T-helper 2 cell (primary cell): Measurements from ENCODE around the gene RAD51B.
"Not testable (repeated sequence)": the region's sequence is repeated elsewhere in the genome, so short reads cannot be mapped to it uniquely, and the experiment has no call there.

Experiments used
- DNase-seq, 5 experiments: peaks; one replicate each; pipeline versions ENCODE4 v3.0.0 to v3.0.0-alpha.2; 2012 to 2022

Gene RAD51B

GRCh38 chr14:68284333-68284732, 464.8 kb downstream of the RAD51B start:
- no peak for DNase-seq

- DNase-seq: no peak
Measured at GRCh38 chr14:68284834-68285233, 465.3 kb downstream of the RAD51B start.

- DNase-seq: peak in 4 of 5 experiments; percentile 18 to 72 (median 60)
Measured at GRCh38 chr14:68285421-68286179, 466.0 kb downstream of the RAD51B start.

- DNase-seq: no peak
Measured at GRCh38 chr14:68286667-68287066, 467.1 kb downstream of the RAD51B start.

GRCh38 chr14:68289452-68289851, 469.9 kb downstream of the RAD51B start:
- not testable (repeated sequence) for DNase-seq

GRCh38 chr14:68291820-68292219, 472.2 kb downstream of the RAD51B start:
- DNase-seq: no peak

GRCh38 chr14:68292441-68293215, 473.0 kb downstream of the RAD51B start:
- DNase-seq: no peak

GRCh38 chr14:68293404-68293803, 473.8 kb downstream of the RAD51B start:
- DNase-seq: no peak

GRCh38 chr14:68295316-68295816, 475.8 kb downstream of the RAD51B start:
- DNase-seq: no peak

GRCh38 chr14:68297039-68297438, 477.5 kb downstream of the RAD51B start:
- DNase-seq: no peak

- no peak for DNase-seq
Measured at GRCh38 chr14:68297876-68298468, 478.4 kb downstream of the RAD51B start.

GRCh38 chr14:68300608-68301007, 481.0 kb downstream of the RAD51B start:
- DNase-seq: no peak

GRCh38 chr14:68301219-68301618, 481.6 kb downstream of the RAD51B start:
- DNase-seq: no peak

GRCh38 chr14:68302938-68303337, 483.4 kb downstream of the RAD51B start:
- not testable (repeated sequence) for DNase-seq

- DNase-seq: no peak
Measured at GRCh38 chr14:68305738-68306137, 486.2 kb downstream of the RAD51B start.

GRCh38 chr14:68306265-68306933, 486.8 kb downstream of the RAD51B start:
- DNase-seq: no peak

GRCh38 chr14:68306934-68307789, 487.6 kb downstream of the RAD51B start:
- no peak for DNase-seq

GRCh38 chr14:68307790-68308168, 488.2 kb downstream of the RAD51B start:
- no peak for DNase-seq

- DNase-seq: no peak
Measured at GRCh38 chr14:68308726-68309520, 489.3 kb downstream of the RAD51B start.

- no peak for DNase-seq
Measured at GRCh38 chr14:68309616-68310015, 490.0 kb downstream of the RAD51B start.

GRCh38 chr14:68312300-68312699, 492.7 kb downstream of the RAD51B start:
- no peak for DNase-seq
